K562 (cell line): ENCODE results near the gene PDE11A. TPM values are rescaled to one million over a fixed set of nuclear protein-coding genes. Genes with fewer than 3 reads are reported as not detected.

Source experiments
- E2F4 ChIP-seq: sonication (generic); formaldehyde crosslinking; IDR thresholded peaks from 2 replicates; pipeline ENCODE4 v1.8.0; 2022; ENCODE audit warnings: mild to moderate bottlenecking, low read depth, missing genetic modification reagents
- ESRRA ChIP-seq: fragments of 450-650 bp; IDR thresholded peaks from 2 replicates; pipeline ENCODE4 v1.6.1; 2014; ENCODE audit warnings: low read depth, mild to moderate bottlenecking, moderate library complexity, borderline replicate concordance
- GTF2F1 ChIP-seq: IDR thresholded peaks from 2 replicates; pipeline ENCODE4 v1.6.1; 2011; ENCODE audit warnings: low read depth, low read length, improper control_type of control experiment
- HDAC2 ChIP-seq: fragments of 450-650 bp; IDR thresholded peaks from 2 replicates; pipeline ENCODE4 v1.6.1; 2016; ENCODE audit warnings: mild to moderate bottlenecking
- RAD51 ChIP-seq: fragments of 450-650 bp; IDR thresholded peaks from 2 replicates; pipeline ENCODE4 v1.7.1; 2016; ENCODE audit warnings: low read depth, mild to moderate bottlenecking, borderline replicate concordance
- ZBTB1 ChIP-seq: sonication (generic); formaldehyde crosslinking; IDR thresholded peaks from 2 replicates; pipeline ENCODE4 v1.8.1; 2023; ENCODE audit warnings: missing genetic modification reagents, low read depth, mild to moderate bottlenecking, borderline replicate concordance
- ZNF431 ChIP-seq: sonication (generic); formaldehyde crosslinking; IDR thresholded peaks from 2 replicates; pipeline ENCODE4 v1.8.0; 2022; ENCODE audit warnings: mild to moderate bottlenecking, missing genetic modification reagents
- ZNF609 ChIP-seq: sonication (generic); formaldehyde crosslinking; IDR thresholded peaks from 2 replicates; pipeline ENCODE4 v1.8.1; 2023; ENCODE audit warnings: missing genetic modification reagents, mild to moderate bottlenecking, borderline replicate concordance
- ZNF76 ChIP-seq: fragments of 250-450 bp; sonication (Bioruptor Pico); IDR thresholded peaks from 2 replicates; pipeline ENCODE4 v1.4.0; 2020; ENCODE audit warnings: mild to moderate bottlenecking, moderate library complexity, borderline replicate concordance
- polyA plus RNA-seq, 8 experiments: library from polyadenylated mRNA; depleted of rRNA in 4 of 8; stranded (reverse) in 5 of 8; unstranded in 3 of 8; fragments of >200 nt; fragmentation: Nextera tagmentation in 2 of 8; fragmentation: Illumina TruSeq in 1 of 8; extraction: Ambion mirVana in 2 of 8; extraction: Trizol in 1 of 8; gene quantifications; 2 replicates each; pipeline versions ENCODE4 v1.2.1 to v1.2.3, GENCODE V29; 2011 to 2014; ENCODE audit warnings: inconsistent platforms in 1 of 8, missing spikeins in 1 of 8
- total RNA-seq, 7 experiments: library from RNA; depleted of rRNA in 6 of 7; stranded (reverse); fragments of >200 nt in 6 of 7; fragmentation: Illumina TruSeq in 2 of 7; extraction: Trizol in 2 of 7; gene quantifications; 2 replicates each; pipeline versions ENCODE4 v1.2.1 to v1.2.3, GENCODE V29; 2011 to 2021; ENCODE audit warnings: low replicate concordance in 1 of 7

PDE11A gene
- total and polyA plus RNA-seq, 9 of the 15 experiments (the other 6 are each of a cell fraction or from before 2014, with no cell fraction given) = 3.2 to 22.1 (median 5.7) TPM

GRCh38 chr2:177680866-177681712 is 391.5 kb downstream of the PDE11A start (continued):
- TF ChIP-seq ZNF76 (CRISPR knock-in tag) = no peak
- TF ChIP-seq ZNF431 (CRISPR knock-in tag) = no peak
- no peak for TF ChIP-seq E2F4 (CRISPR knock-in tag)
- TF ChIP-seq ESRRA = 0 out of 2 replicates have a peak, but pooled peaks have one; percentile 10
- TF ChIP-seq ZBTB1 (CRISPR knock-in tag) = no peak
- TF ChIP-seq RAD51 = no peak
- TF ChIP-seq GTF2F1 = no peak
- TF ChIP-seq HDAC2 = no peak
- TF ChIP-seq ZNF609 = no peak
